ENCODE measurements around the gene PCDHA1.
"Not testable (repeated sequence)": the region's sequence is repeated elsewhere in the genome, so short reads cannot be mapped to it uniquely, and the experiment has no call there.

DNA sequence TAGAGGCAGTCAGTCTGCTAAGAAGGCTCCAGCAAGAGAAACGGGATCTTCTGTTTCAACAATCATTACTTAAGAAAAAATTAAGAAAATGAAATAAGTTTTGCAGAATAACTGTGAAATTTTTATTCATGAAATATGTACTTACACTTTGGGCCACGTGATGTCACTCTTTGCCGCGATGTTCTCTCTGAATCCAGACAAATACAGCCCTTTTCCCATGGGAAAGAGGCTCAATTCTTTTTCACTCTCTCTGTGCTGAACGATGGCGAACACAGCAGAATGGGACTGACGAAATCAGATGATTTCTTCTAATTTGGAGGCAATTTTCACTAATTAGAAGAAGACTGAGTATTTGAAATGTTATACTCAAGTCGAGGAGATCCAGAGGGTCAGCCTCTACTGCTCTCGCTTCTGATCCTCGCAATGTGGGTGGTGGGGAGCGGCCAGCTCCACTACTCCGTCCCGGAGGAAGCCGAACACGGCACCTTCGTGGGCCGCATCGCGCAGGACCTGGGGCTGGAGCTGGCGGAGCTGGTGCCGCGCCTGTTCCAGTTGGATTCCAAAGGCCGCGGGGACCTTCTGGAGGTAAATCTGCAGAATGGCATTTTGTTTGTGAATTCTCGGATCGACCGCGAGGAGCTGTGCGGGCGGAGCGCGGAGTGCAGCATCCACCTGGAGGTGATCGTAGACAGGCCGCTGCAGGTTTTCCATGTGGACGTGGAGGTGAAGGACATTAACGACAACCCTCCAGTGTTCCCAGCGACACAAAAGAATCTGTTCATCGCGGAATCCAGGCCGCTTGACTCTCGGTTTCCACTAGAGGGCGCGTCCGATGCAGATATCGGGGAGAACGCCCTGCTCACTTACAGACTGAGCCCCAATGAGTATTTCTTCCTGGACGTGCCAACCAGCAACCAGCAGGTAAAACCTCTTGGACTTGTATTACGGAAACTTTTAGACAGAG lies 62.5 kb downstream of the PCDHA1 start, which contains the start of gene PCDHA9:
- TF ChIP-seq GATA3, GATA2 (IDR thresholded peaks at IDR 0.05; ENCODE audit: low read depth, low read length): not testable (repeated sequence)
